ENCODE results near the gene HIVEP2. TPM values are rescaled to one million over a fixed set of nuclear protein-coding genes. Genes with fewer than 3 reads are reported as not detected.

The HIVEP2 gene
- polyA plus RNA-seq, 3 donors from 2014 or later = 0.13 to 4.6 (median 1.5) TPM

DNA sequence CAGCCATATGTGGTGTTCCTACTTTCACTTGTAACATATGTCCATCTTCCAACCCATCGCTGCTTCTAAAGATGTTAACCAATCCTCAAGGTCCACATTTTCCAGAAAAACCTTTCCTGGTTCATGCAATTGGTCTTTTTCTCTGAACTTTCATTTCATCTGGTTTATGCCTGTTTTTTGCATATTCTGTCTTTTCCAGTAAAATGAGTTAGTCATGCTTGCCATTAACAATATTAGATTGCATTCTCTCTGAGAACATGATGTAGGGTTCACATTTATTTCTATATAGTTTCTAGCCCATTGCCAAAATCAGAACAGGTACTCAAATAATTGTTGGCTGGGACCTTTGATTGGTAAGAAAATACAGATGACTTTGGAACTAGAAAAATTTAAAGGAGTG is 36.7 kb downstream of the HIVEP2 start:
- peak overlapping the region in 5 of 6 donors; percentile 43 to 93 (median 85) for H3K27ac Mint-ChIP-seq
- peaks cover 0 to 2% (median 1%) of the 10 kb centered on the region in 3 donors for H3K27me3 Mint-ChIP-seq (ENCODE audit: low read depth in 3 of 3)
- peaks cover 38 to 51% of the 10 kb centered on the region in 2 donors for H3K4me1 Mint-ChIP-seq
- H3K36me3 Mint-ChIP-seq = peaks cover 0 to 4% (median 0%) of the 10 kb centered on the region in 3 donors
- peaks cover 0 to 2% (median 0%) of the 10 kb centered on the region in 6 donors for H3K9me3 Mint-ChIP-seq
- peak overlapping the region in 3 of 5 donors; percentile 2 to 78 (median 21) for H3K4me3 Mint-ChIP-seq
- DNase-seq = no peak

DNA sequence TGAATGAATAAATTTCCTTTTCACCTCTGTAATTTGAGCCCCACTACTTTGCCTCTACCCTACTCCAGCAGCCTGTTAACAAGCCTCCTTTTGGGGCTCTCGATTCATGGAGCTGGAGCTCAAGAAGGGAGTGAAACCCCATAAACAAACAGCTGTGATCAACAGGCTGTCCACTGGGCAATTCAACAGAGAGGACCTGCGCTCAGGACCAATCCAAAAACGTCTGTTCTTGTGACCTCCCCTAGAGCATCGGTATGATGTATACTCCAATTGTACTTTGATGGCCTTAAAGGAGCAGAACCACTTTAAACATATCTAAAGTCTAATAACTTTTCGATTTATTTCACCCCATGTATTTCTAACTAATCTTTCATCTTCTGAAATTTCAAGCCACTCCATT is 37.4 kb downstream of the HIVEP2 start:
- peak overlapping the region; percentile 73 to 93 (median 84) for H3K27ac Mint-ChIP-seq
- H3K36me3 Mint-ChIP-seq = peaks cover 0 to 4% (median 0%) of the 10 kb centered on the region in 3 donors
- peak overlapping the region in 3 of 5 donors; percentile 68 to 78 (median 73) for H3K4me3 Mint-ChIP-seq
- H3K4me1 Mint-ChIP-seq = peaks cover 38 to 51% of the 10 kb centered on the region in 2 donors
- DNase-seq = peak in 1 of 3 donors; percentile 16
- H3K9me3 Mint-ChIP-seq = peaks cover 0 to 2% (median 0%) of the 10 kb centered on the region in 6 donors
- peaks cover 2 to 7% (median 3%) of the 10 kb centered on the region in 3 donors for H3K27me3 Mint-ChIP-seq (ENCODE audit: low read depth in 3 of 3)

DNA sequence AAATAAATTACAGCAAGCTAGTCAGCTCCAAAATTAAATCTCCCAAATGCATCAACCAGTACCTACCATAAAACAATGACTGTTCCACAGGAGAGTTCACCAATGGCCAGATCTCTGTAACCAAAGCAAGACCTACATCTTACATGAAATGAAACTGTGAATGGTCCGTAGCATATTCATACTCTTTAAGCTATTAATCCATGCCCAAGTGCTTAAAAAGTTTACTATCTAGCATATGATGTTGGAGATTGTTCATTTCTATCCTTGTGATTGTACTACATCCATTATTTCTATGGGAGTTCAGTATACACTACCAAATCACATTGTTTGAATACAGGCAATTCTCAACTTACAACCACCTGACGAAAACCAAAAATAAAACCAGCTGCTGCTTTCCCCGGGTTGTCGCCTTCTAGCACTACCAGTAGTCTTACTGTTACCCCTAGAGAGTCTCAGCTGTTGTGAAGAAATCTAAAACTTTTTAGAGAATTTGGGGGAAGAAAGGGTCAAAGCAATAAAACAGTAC is 38.0 kb downstream of the HIVEP2 start:
- Mint-ChIP-seq H3K4me3 (peak overlapping the region; percentile 52 to 78 (median 68)), H3K4me1 (peaks cover 40 to 53% of the 10 kb centered on the region in 2 donors), H3K36me3 (peaks cover 0 to 4% (median 0%) of the 10 kb centered on the region in 3 donors), H3K27me3 (ENCODE audit: low read depth in 3 of 3) (peaks cover 2 to 7% (median 3%) of the 10 kb centered on the region in 3 donors), H3K9me3 (no peaks in the 10 kb centered on the region), H3K27ac (peak overlapping the region; percentile 73 to 93 (median 84))
- peak in 1 of 3 donors; percentile 39 for DNase-seq

- Mint-ChIP-seq H3K4me3 (peak overlapping the region; percentile 0 to 86 (median 70)), H3K27ac (peak overlapping the region; percentile 90 to 98 (median 96)), H3K36me3 (peaks cover 0 to 4% (median 0%) of the 10 kb centered on the region in 3 donors), H3K27me3 (ENCODE audit: low read depth in 3 of 3) (peaks cover 0 to 7% (median 3%) of the 10 kb centered on the region in 3 donors), H3K9me3 (no peaks in the 10 kb centered on the region), H3K4me1 (peaks cover 46 to 66% of the 10 kb centered on the region in 2 donors)
- DNase-seq = peak in 1 of 3 donors; percentile 9
Observed at GRCh38 chr6:142903812-142904211, 41.2 kb downstream of the HIVEP2 start.

- peaks cover 39 to 59% of the 10 kb centered on the region in 2 donors for H3K4me1 Mint-ChIP-seq
- H3K36me3 Mint-ChIP-seq = no peaks in the 10 kb centered on the region
- DNase-seq = peak; percentile 83 to 87 (median 85)
- H3K27ac Mint-ChIP-seq = peak overlapping the region; percentile 90 to 98 (median 96)
- H3K9me3 Mint-ChIP-seq = no peaks in the 10 kb centered on the region
- peaks cover 0 to 5% (median 3%) of the 10 kb centered on the region in 3 donors for H3K27me3 Mint-ChIP-seq (ENCODE audit: low read depth in 3 of 3)
- H3K4me3 Mint-ChIP-seq = peak overlapping the region; percentile 67 to 86 (median 70)
Observed at GRCh38 chr6:142902636-142903053, 42.3 kb downstream of the HIVEP2 start.

GRCh38 chr6:142901611-142902010 is 43.4 kb downstream of the HIVEP2 start:
- H3K27ac Mint-ChIP-seq = peak overlapping the region; percentile 90 to 98 (median 96)
- H3K36me3 Mint-ChIP-seq = no peaks in the 10 kb centered on the region
- peak overlapping the region in 2 of 5 donors; percentile 13 to 26 for H3K4me3 Mint-ChIP-seq
- peaks cover 0 to 5% (median 3%) of the 10 kb centered on the region in 3 donors for H3K27me3 Mint-ChIP-seq (ENCODE audit: low read depth in 3 of 3)
- DNase-seq = no peak
- H3K4me1 Mint-ChIP-seq = peaks cover 29 to 48% of the 10 kb centered on the region in 2 donors
- no peaks in the 10 kb centered on the region for H3K9me3 Mint-ChIP-seq

GRCh38 chr6:142900227-142900971 is 44.6 kb downstream of the HIVEP2 start:
- Mint-ChIP-seq H3K9me3 (no peaks in the 10 kb centered on the region), H3K4me1 (peaks cover 28 to 45% of the 10 kb centered on the region in 2 donors), H3K4me3 (no peak overlapping the region), H3K36me3 (peaks cover 0 to 3% (median 0%) of the 10 kb centered on the region in 3 donors), H3K27me3 (ENCODE audit: low read depth in 3 of 3) (peaks cover 0 to 5% (median 3%) of the 10 kb centered on the region in 3 donors), H3K27ac (peak overlapping the region in 4 of 6 donors; percentile 20 to 90 (median 64))
- no peak for DNase-seq

GRCh38 chr6:142898927-142899895 is 45.8 kb downstream of the HIVEP2 start:
- Mint-ChIP-seq H3K27me3 (ENCODE audit: low read depth in 3 of 3) (peaks cover 0 to 5% (median 3%) of the 10 kb centered on the region in 3 donors), H3K9me3 (no peaks in the 10 kb centered on the region), H3K36me3 (peaks cover 0 to 3% (median 0%) of the 10 kb centered on the region in 3 donors), H3K4me3 (no peak overlapping the region), H3K27ac (peak overlapping the region in 1 of 6 donors; percentile 33), H3K4me1 (peaks cover 28 to 35% of the 10 kb centered on the region in 2 donors)
- no peak for DNase-seq

DNA sequence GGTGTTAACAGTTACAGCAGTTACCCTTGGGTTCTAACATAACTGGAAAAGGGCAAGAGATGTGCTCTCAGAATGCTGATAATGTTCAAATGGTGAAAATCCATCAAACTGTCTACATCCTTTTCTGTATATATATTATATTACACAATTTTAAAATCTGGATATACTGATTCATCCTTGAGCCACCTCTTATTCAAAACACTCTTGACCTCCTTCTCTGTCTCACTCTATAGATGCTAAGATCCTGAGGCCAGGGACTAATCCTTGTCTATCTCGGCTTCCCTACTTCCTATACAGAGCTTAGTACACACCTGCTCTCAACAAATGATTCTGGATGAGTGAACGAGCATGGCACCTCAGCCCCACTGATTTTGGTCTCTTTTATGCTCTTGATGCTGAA is 47.3 kb downstream of the HIVEP2 start:
- peaks cover 0 to 3% (median 0%) of the 10 kb centered on the region in 3 donors for H3K36me3 Mint-ChIP-seq
- no peaks in the 10 kb centered on the region for H3K9me3 Mint-ChIP-seq
- no peak overlapping the region for H3K4me3 Mint-ChIP-seq
- no peak overlapping the region for H3K27ac Mint-ChIP-seq
- DNase-seq = no peak
- peaks cover 12 to 19% of the 10 kb centered on the region in 2 donors for H3K4me1 Mint-ChIP-seq
- H3K27me3 Mint-ChIP-seq (ENCODE audit: low read depth in 3 of 3) = peaks cover 0 to under 1% (median under 1%) of the 10 kb centered on the region in 3 donors

GRCh38 chr6:142896732-142897131 is 48.2 kb downstream of the HIVEP2 start:
- Mint-ChIP-seq H3K9me3 (no peaks in the 10 kb centered on the region), H3K27ac (no peak overlapping the region), H3K36me3 (peaks cover 0 to 3% (median 0%) of the 10 kb centered on the region in 3 donors), H3K4me3 (no peak overlapping the region), H3K4me1 (peaks cover 3 to 16% of the 10 kb centered on the region in 2 donors), H3K27me3 (ENCODE audit: low read depth in 3 of 3) (no peaks in the 10 kb centered on the region)
- DNase-seq = no peak

GRCh38 chr6:142893088-142893487 is 51.9 kb downstream of the HIVEP2 start:
- Mint-ChIP-seq H3K4me3 (no peak overlapping the region), H3K27me3 (ENCODE audit: low read depth in 3 of 3) (peaks cover 0 to 2% (median 0%) of the 10 kb centered on the region in 3 donors), H3K27ac (no peak overlapping the region), H3K36me3 (peaks cover 0 to 3% (median 0%) of the 10 kb centered on the region in 3 donors), H3K4me1 (peaks cover 5 to 12% of the 10 kb centered on the region in 2 donors), H3K9me3 (no peaks in the 10 kb centered on the region)
- DNase-seq = no peak

DNA sequence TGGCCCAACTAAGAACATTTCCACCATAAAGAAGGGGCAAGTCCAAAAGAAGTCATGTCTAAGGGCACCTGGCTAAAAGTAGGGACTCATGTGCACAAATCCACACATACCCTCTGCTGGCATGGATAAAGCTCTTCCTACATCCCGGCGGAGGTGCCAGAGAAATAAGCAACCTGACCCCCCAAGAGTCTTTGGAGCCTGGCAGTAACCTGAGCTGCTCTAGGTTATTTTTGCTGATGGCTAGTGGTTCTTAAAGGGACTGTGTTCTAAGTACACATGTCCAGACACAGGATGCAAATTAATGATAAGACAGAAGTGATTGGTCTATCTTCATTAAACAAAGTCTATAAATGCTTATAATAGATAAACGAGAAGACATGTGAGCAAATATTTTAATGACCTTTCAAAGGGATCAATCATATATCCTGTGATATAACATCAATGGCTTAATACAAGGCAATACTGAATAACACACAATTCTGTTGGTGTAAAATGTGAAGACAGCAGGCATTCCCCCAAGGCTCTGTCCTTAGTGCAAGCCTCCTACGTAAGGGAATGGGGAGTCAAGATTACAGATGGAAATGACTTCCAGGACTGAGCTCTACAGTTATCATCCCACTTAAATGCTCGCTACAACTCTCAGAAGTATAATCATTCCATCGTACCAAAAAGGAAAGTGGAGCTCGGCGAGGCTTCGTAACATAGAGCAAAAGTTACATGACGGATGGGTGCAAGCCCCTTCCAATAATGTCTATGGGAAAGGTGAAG is 52.5 kb downstream of the HIVEP2 start:
- H3K4me3 Mint-ChIP-seq = no peak overlapping the region
- H3K9me3 Mint-ChIP-seq = no peaks in the 10 kb centered on the region
- peaks cover 0 to 2% (median 0%) of the 10 kb centered on the region in 3 donors for H3K27me3 Mint-ChIP-seq (ENCODE audit: low read depth in 3 of 3)
- DNase-seq = no peak
- peaks cover 0 to 3% (median 0%) of the 10 kb centered on the region in 3 donors for H3K36me3 Mint-ChIP-seq
- peaks cover 5 to 15% of the 10 kb centered on the region in 2 donors for H3K4me1 Mint-ChIP-seq
- H3K27ac Mint-ChIP-seq = no peak overlapping the region
